Thymus (tissue), 11 donors: ENCODE results near the gene AP2A1. TPM values are rescaled to one million over a fixed set of nuclear protein-coding genes. Genes with fewer than 3 reads are reported as not detected.

Source experiments
- DNase-seq, 9 donors: peaks; one replicate each; pipeline ENCODE4 v3.0.0-alpha.2; 2013; ENCODE audit warnings: low spot score in 9 of 9, low read depth in 6 of 9, missing footprints in 1 of 9
- H3K27ac ChIP-seq, 2 donors: one replicate each; pipeline ENCODE4 v1.5.1; 2013; ENCODE audit warnings: control low read depth in 1 of 2, low read depth in 1 of 2, low read length in 1 of 2, mild to moderate bottlenecking in 1 of 2, moderate library complexity in 1 of 2
- H3K27me3 ChIP-seq, 2 donors: one replicate each; pipeline ENCODE4 v1.5.1; 2013; ENCODE audit warnings: low read length in 1 of 2; ENCODE audit not compliant: control insufficient read depth in 2 of 2, insufficient read depth in 1 of 2
- H3K36me3 ChIP-seq, 2 donors: one replicate each; pipeline ENCODE4 v1.5.1; 2013; ENCODE audit warnings: low read length in 1 of 2, mild to moderate bottlenecking in 1 of 2, moderate library complexity in 1 of 2; ENCODE audit not compliant: control insufficient read depth in 2 of 2, insufficient read depth in 2 of 2
- H3K4me1 ChIP-seq, 2 donors: one replicate each; pipeline ENCODE4 v1.5.1; 2013; ENCODE audit warnings: low read length in 2 of 2; ENCODE audit not compliant: control insufficient read depth in 2 of 2, insufficient read depth in 2 of 2
- H3K4me3 ChIP-seq, 2 donors: one replicate each; pipeline ENCODE4 v1.5.1; 2013; ENCODE audit warnings: low read length in 2 of 2, control low read depth in 1 of 2, mild to moderate bottlenecking in 1 of 2
- H3K9me3 ChIP-seq, 2 donors: one replicate each; pipeline ENCODE4 v1.5.1; 2013; ENCODE audit warnings: low read length in 1 of 2, mild to moderate bottlenecking in 1 of 2; ENCODE audit not compliant: control insufficient read depth in 2 of 2, insufficient read depth in 1 of 2
- WGBS: extraction: QIAGEN DNeasy Blood & Tissue Kit; methylation state at CpG from one replicate; pipeline ENCODE4 v1.1.7; 2013; 5-methylcytosine and 5-hydroxymethylcytosine counted together
- polyA plus RNA-seq: library from polyadenylated mRNA; stranded (reverse); fragments of 200-250 nt; gene quantifications from one replicate; pipeline ENCODE4 v1.2.3, GENCODE V29; 2013
- total RNA-seq: library from RNA; stranded (reverse); fragments of 120-200 nt; gene quantifications from one replicate; pipeline ENCODE4 v1.2.4, GENCODE V29; 2013
- donor health status: healthy.

AP2A1 gene
- total and polyA plus RNA-seq, 2 donors: 16.5 to 26.5 TPM

DNA sequence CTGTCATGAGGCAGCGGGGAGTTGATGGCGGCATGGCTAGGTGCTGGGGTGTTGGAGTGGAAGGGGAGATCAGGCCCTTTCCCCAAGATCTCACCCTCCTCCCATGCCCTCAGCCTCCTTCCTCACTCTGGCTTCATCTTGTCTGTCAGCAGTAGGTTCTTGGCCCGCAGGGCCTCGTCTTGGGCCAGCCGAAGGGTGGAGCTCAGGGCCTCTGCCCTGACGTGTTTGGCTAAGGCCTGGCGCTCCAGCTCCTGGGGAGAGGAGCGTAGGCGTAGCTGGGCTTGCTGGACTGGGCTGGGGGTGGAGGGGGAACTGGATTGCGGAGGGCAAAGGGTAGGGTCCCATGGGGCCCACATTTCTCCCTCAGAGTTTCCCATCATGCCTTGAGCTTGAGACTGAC, 26.9 kb upstream of the AP2A1 start:
- 96% methylated on average over 10 of the region's 10 CpGs for WGBS
- no peak for DNase-seq
- H3K27me3 ChIP-seq: no peaks in the 10 kb centered on the region
- H3K36me3 ChIP-seq: no peaks in the 10 kb centered on the region
- H3K4me1 ChIP-seq: no peaks in the 10 kb centered on the region
- peaks cover under 1 to 9% of the 10 kb centered on the region in 2 donors for H3K9me3 ChIP-seq
- no peak overlapping the region for H3K27ac ChIP-seq
- no peak overlapping the region for H3K4me3 ChIP-seq

DNA sequence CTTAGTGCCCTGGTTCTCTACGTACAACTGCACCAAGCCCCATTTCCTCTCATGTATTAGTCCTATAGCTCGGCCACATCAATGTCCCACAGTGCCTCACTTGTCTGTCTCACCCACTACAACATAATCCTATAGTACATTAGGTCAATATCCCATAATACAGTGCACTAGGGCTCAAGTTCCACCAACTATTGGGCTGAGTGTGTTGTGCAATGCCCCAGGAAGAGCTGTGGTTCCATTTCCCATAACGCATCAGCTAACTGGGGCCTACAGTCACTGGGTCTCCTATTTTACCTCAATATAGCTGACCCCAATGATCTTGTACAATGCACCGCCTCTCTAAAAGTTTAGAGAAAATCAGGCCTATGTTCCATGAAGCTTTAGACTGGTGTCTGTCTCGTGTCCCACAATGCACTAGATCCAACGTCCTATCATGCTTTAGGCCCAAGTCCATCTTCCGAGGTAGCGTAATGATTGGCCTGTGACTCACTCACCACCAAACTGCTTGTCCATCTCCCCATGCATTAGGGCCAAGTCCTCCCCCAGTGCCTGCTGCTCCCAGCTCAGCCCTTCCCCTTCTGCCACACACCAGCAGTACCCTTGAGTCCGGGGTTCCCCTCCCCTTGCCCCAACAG, 25.5 kb upstream of the AP2A1 start:
- H3K36me3 ChIP-seq: no peaks in the 10 kb centered on the region
- no peak overlapping the region for H3K27ac ChIP-seq
- no peaks in the 10 kb centered on the region for H3K27me3 ChIP-seq
- 94% methylated on average over 9 of the region's 9 CpGs for WGBS
- no peak overlapping the region for H3K4me3 ChIP-seq
- H3K4me1 ChIP-seq: no peaks in the 10 kb centered on the region
- no peak for DNase-seq
- H3K9me3 ChIP-seq: peaks cover 2 to 20% of the 10 kb centered on the region in 2 donors

DNA sequence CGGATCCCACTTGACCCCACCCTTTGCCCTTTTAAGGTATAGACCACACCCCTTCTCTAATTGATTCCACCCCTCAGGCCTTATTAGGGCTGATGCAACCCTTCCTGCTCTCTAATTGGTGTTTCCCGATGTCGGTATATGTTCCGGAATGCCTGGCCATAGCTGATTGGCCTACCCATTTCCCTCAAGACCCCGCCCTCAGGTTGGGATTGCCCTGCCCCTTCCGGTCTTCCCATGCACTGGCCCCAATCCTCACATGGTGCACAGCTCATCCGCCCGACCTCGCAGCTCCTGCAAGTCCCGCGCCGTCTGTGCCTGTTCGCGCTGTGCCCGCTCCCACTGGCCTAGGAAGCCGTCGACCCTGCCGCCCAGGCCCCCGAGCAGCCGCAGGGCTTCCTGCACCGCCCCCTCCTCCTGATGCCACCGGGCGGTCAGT, 21.8 kb upstream of the AP2A1 start:
- no peak overlapping the region for H3K27ac ChIP-seq
- no peak overlapping the region for H3K4me3 ChIP-seq
- DNase-seq: no peak
- H3K27me3 ChIP-seq: no peaks in the 10 kb centered on the region
- H3K4me1 ChIP-seq: no peaks in the 10 kb centered on the region
- 97% methylated on average over 23 of the region's 23 CpGs for WGBS
- H3K36me3 ChIP-seq: no peaks in the 10 kb centered on the region
- H3K9me3 ChIP-seq: peaks cover 2 to 22% of the 10 kb centered on the region in 2 donors

GRCh38 chr19:49746206-49746958, 20.4 kb upstream of the AP2A1 start:
- peaks cover 2 to 22% of the 10 kb centered on the region in 2 donors for H3K9me3 ChIP-seq
- H3K36me3 ChIP-seq: no peaks in the 10 kb centered on the region
- 57% methylated on average over 52 of the region's 52 CpGs for WGBS
- no peak overlapping the region for H3K27ac ChIP-seq
- no peaks in the 10 kb centered on the region for H3K27me3 ChIP-seq
- H3K4me3 ChIP-seq: no peak overlapping the region
- peak in 3 of 9 donors; percentile 23 to 29 (median 24) for DNase-seq
- no peaks in the 10 kb centered on the region for H3K4me1 ChIP-seq

GRCh38 chr19:49749055-49749716, 17.6 kb upstream of the AP2A1 start:
- no peak overlapping the region for H3K4me3 ChIP-seq
- H3K36me3 ChIP-seq: no peaks in the 10 kb centered on the region
- WGBS: 92% methylated on average over 6 of the region's 6 CpGs
- H3K27ac ChIP-seq: no peak overlapping the region
- DNase-seq: no peak
- no peaks in the 10 kb centered on the region for H3K4me1 ChIP-seq
- no peaks in the 10 kb centered on the region for H3K27me3 ChIP-seq
- peaks cover 2 to 28% of the 10 kb centered on the region in 2 donors for H3K9me3 ChIP-seq

DNA sequence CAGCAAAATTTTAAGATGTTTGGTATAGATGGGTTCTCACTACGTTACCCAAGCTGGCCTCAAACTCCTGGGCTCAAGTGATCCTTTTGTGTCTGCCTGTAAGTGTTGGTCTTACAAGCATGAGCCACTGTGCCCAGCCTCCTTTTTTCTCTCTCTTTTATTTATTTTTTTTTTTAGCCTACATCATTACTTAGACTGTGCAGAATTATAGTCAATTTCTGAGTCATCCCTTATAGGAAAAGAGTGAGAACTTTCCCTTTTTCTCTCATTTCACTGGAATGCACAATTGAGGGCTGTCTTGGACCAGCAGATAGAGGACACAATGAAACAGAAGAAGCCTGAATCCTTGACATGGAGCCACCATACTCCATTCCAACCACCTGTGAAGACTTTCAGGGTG, 17.0 kb upstream of the AP2A1 start:
- H3K27me3 ChIP-seq: no peaks in the 10 kb centered on the region
- no peak overlapping the region for H3K4me3 ChIP-seq
- H3K4me1 ChIP-seq: no peaks in the 10 kb centered on the region
- H3K9me3 ChIP-seq: peaks cover 2 to 22% of the 10 kb centered on the region in 2 donors
- H3K36me3 ChIP-seq: no peaks in the 10 kb centered on the region
- H3K27ac ChIP-seq: no peak overlapping the region
- WGBS: 96% methylated on average over 1 of the region's 1 CpG
- DNase-seq: no peak

GRCh38 chr19:49752701-49753100, 14.1 kb upstream of the AP2A1 start:
- Histone ChIP-seq H3K36me3 (no peaks in the 10 kb centered on the region), H3K4me3 (no peak overlapping the region), H3K4me1 (no peaks in the 10 kb centered on the region), H3K27ac (no peak overlapping the region), H3K27me3 (no peaks in the 10 kb centered on the region), H3K9me3 (peaks cover 0 to 15% of the 10 kb centered on the region in 2 donors)
- 86% methylated on average over 1 of the region's 1 CpG for WGBS
- no peak for DNase-seq

DNA sequence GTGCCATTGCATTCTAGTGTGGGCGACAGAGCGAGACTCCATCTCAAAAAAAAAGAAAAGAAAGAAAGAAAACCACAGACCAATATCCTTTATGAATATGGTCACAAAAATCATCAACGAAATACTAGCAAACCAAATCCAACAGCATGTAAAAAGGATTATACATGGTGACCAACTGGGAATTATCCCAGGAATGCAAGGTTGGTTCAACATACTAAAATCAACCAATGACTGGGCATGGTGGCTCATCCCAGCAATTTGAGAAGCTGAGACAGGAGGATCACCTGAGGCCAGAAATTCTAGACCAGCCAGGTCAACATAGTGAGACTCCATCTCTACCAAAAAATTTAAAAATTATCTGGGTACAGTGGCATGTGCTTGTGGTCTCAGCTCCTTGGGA, 10.8 kb upstream of the AP2A1 start:
- Histone ChIP-seq H3K36me3 (no peaks in the 10 kb centered on the region), H3K4me3 (no peak overlapping the region), H3K27me3 (no peaks in the 10 kb centered on the region), H3K9me3 (peaks cover 0 to 15% of the 10 kb centered on the region in 2 donors), H3K27ac (no peak overlapping the region), H3K4me1 (peaks cover 0 to under 1% of the 10 kb centered on the region in 2 donors)
- DNase-seq: no peak
- 97% methylated on average over 3 of the region's 3 CpGs for WGBS

DNA sequence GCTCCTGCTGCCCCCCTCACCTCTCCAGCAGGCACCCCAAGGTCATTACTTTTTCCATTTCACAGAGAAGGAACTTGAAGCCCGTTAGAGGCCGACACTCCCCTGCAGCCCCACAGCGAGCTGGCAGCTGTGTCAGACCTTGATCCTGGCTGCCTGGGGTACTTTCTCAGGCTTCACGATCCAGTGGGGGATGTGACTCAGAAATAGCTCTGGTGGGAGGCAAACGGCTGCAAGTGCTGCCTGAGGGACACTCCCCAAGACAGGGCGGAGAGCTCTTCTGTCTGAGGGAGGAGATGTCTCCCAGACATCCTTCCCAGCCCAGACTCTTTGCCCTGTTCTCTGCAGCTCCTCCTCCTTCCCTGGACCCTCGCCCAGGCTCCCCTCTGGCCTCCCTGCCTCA, 8.5 kb upstream of the AP2A1 start:
- no peaks in the 10 kb centered on the region for H3K27me3 ChIP-seq
- WGBS: 65% methylated on average over 7 of the region's 7 CpGs
- no peak overlapping the region for H3K27ac ChIP-seq

More for the DNA sequence above, 8.5 kb upstream of the AP2A1 start:
- no peak for DNase-seq
- Histone ChIP-seq H3K4me1 (peaks cover 0 to 15% of the 10 kb centered on the region in 2 donors), H3K9me3 (peaks cover 0 to 8% of the 10 kb centered on the region in 2 donors), H3K36me3 (no peaks in the 10 kb centered on the region), H3K4me3 (no peak overlapping the region)
